PC-9 (cell line): Measurements from ENCODE around the gene EML1. TPM values are rescaled to one million over a fixed set of nuclear protein-coding genes. Genes with fewer than 3 reads are reported as not detected.

Experiments used
- Bru-seq: library from RNA; stranded (reverse); fragments of 400-500 nt; gene quantifications from one replicate; lab custom pipeline; 2021; lab: Mats Ljungman, UMichigan
- BruChase-seq, 2 experiments: library from RNA; stranded (reverse); fragments of 400-500 nt; gene quantifications; one replicate each; lab custom pipeline; 2021; lab: Mats Ljungman, UMichigan
- BruUV-seq: library from RNA; stranded (reverse); fragments of 400-500 nt; replicated peaks from 2 replicates; lab custom pipeline; 2021; lab: Mats Ljungman, UMichigan
- CTCF ChIA-PET: fragments of 300-600 bp; sonication (Branson Sonifier 250); formaldehyde crosslinking; loops from one replicate; lab custom pipeline; 2022; ENCODE audit warnings: antibody characterized with exemption; lab: Charles Lee
- POLR2A ChIA-PET: fragments of 300-600 bp; sonication (Branson Sonifier 250); formaldehyde crosslinking; loops from one replicate; lab custom pipeline; 2022; ENCODE audit warnings: antibody characterized with exemption; ENCODE audit not compliant: unreplicated experiment; lab: Charles Lee
- DNase-seq, 2 experiments: peaks; one replicate each; pipeline versions ENCODE4 v3.0.0 to v3.0.0-alpha.2; 2015 to 2022; ENCODE audit warnings: mixed read lengths in 1 of 2
- H2AFZ ChIP-seq: fragments of 200-600 bp; sonication (generic); 2 replicates; pipeline ENCODE4 v1.8.1; 2017; ENCODE audit warnings: antibody characterized with exemption
- H3F3A ChIP-seq: fragments of 200-600 bp; sonication (generic); 2 replicates; pipeline ENCODE4 v1.8.1; 2017; ENCODE audit warnings: antibody characterized with exemption, mild to moderate bottlenecking, low read depth; ENCODE audit not compliant: insufficient read depth
- H3K27ac ChIP-seq: fragments of 200-600 bp; sonication (generic); 2 replicates; pipeline ENCODE4 v1.6.1; 2016; ENCODE audit warnings: mixed run types
- H3K27me3 ChIP-seq: fragments of 200-600 bp; sonication (generic); 2 replicates; pipeline ENCODE4 v1.6.1; 2016; ENCODE audit warnings: low read depth, mixed run types; ENCODE audit not compliant: insufficient read depth
- H3K36me3 ChIP-seq: fragments of 200-600 bp; sonication (generic); 2 replicates; pipeline ENCODE4 v1.6.1; 2016; ENCODE audit warnings: low read depth, mixed run types
- H3K4me1 ChIP-seq: fragments of 200-600 bp; sonication (generic); replicated peaks from 2 replicates; pipeline ENCODE4 v1.6.1; 2016; ENCODE audit warnings: mixed run types; ENCODE audit not compliant: insufficient read depth
- H3K4me2 ChIP-seq: fragments of 200-600 bp; sonication (generic); 2 replicates; pipeline ENCODE4 v1.6.1; 2017; ENCODE audit warnings: mixed run types
- H3K4me3 ChIP-seq: fragments of 200-600 bp; sonication (generic); 2 replicates; pipeline ENCODE4 v1.6.1; 2016; ENCODE audit warnings: mixed run types
- H3K79me2 ChIP-seq: fragments of 200-600 bp; sonication (generic); 2 replicates; pipeline ENCODE4 v1.6.1; 2017; ENCODE audit warnings: low read depth, mixed run types
- H3K9me2 ChIP-seq: fragments of 200-600 bp; sonication (generic); 2 replicates; pipeline ENCODE4 v1.8.1; 2017; ENCODE audit warnings: mild to moderate bottlenecking; ENCODE audit not compliant: insufficient read depth
- H3K9me3 ChIP-seq: fragments of 200-600 bp; sonication (generic); 2 replicates; pipeline ENCODE4 v1.8.1; 2016; ENCODE audit warnings: low read depth; ENCODE audit not compliant: insufficient read depth
- H4K20me1 ChIP-seq: fragments of 200-600 bp; sonication (generic); 2 replicates; pipeline ENCODE4 v1.8.1; 2017; ENCODE audit not compliant: insufficient read depth
- EZH2 ChIP-seq: fragments of 200-600 bp; sonication (generic); IDR thresholded peaks from 2 replicates; pipeline ENCODE4 v1.8.0; 2017; ENCODE audit warnings: antibody characterized with exemption, low read depth
- intact Hi-C: fragments of 100-400 bp; cut with micrococcal nuclease; formaldehyde crosslinking; loops from one replicate; pipeline ENCODE4 v1.10.0; 2022; ENCODE audit not compliant: unreplicated experiment
- long read RNA-seq: library from polyadenylated mRNA; stranded (forward); transcript quantifications from one replicate; pipeline ENCODE4 v2.0.0, GENCODE V29; 2022
- total RNA-seq: library from RNA; stranded (reverse); gene quantifications from 2 replicates; pipeline ENCODE4 v1.2.3, GENCODE V29; 2021
- TF ChIP-seq, protein P1 (sequence below): fragments of 200-600 bp; sonication (generic); conservative IDR thresholded peaks from 2 replicates; pipeline ENCODE4 v1.6.1; 2017; ENCODE audit warnings: mixed run types, antibody characterized with exemption, mild to moderate bottlenecking, moderate library complexity

Gene EML1
- total RNA-seq (1.8 and 2.4 TPM in 2 replicates), Bru-seq, nascent RNA (percentile 25 among the genes with signal in this experiment), BruChase-seq, experiment 1, labeled RNA remaining after a 2-hour chase (percentile 15 among the genes with signal in this experiment), BruChase-seq, experiment 2, labeled RNA remaining after a 6-hour chase (percentile 21 among the genes with signal in this experiment)
- long read RNA-seq: 0 reads

GRCh38 chr14:99793213-99794150, at the start of gene EML1:
TSS of gene EML1 (plus strand) at chr14:99793413. CDS start at chr14:99793477, 64 bp downstream.
- TF ChIP-seq EZH2: no peak
- TF ChIP-seq, protein P1, sequence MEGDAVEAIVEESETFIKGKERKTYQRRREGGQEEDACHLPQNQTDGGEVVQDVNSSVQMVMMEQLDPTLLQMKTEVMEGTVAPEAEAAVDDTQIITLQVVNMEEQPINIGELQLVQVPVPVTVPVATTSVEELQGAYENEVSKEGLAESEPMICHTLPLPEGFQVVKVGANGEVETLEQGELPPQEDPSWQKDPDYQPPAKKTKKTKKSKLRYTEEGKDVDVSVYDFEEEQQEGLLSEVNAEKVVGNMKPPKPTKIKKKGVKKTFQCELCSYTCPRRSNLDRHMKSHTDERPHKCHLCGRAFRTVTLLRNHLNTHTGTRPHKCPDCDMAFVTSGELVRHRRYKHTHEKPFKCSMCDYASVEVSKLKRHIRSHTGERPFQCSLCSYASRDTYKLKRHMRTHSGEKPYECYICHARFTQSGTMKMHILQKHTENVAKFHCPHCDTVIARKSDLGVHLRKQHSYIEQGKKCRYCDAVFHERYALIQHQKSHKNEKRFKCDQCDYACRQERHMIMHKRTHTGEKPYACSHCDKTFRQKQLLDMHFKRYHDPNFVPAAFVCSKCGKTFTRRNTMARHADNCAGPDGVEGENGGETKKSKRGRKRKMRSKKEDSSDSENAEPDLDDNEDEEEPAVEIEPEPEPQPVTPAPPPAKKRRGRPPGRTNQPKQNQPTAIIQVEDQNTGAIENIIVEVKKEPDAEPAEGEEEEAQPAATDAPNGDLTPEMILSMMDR: no peak
- Histone ChIP-seq H3K9me3 (no peaks in the 10 kb centered on the region), H4K20me1 (no peaks in the 10 kb centered on the region), H3K36me3 (no peaks in the 10 kb centered on the region), H3K4me2 (peak within 1 kb of the TSS; percentile 77), H3K79me2 (no peaks in the 10 kb centered on the region), H3F3A (peaks cover 4% of the 10 kb centered on the region; the same call in 1 of the 2 replicates), H3K9me2 (no peaks in the 10 kb centered on the region), H3K4me3 (peak within 1 kb of the TSS; percentile 47; the same call in 1 of the 2 replicates), H3K27ac (no peak within 1 kb of the TSS), H3K4me1 (peaks cover 8% of the 10 kb centered on the region; the same call in 1 of the 2 replicates), H2AFZ (no peak within 1 kb of the TSS), H3K27me3 (no peaks in the 10 kb centered on the region)
- no TSS peak for BruUV-seq
- CTCF ChIA-PET: no interaction called here
- peak in 1 of 2 experiments; percentile 51 for DNase-seq
- POLR2A ChIA-PET: no interaction called here
- intact Hi-C loops: loop anchor here (10.0 kb wide), 1 partner anchor 59 kb away; no protein-coding TSS in a partner anchor

DNA sequence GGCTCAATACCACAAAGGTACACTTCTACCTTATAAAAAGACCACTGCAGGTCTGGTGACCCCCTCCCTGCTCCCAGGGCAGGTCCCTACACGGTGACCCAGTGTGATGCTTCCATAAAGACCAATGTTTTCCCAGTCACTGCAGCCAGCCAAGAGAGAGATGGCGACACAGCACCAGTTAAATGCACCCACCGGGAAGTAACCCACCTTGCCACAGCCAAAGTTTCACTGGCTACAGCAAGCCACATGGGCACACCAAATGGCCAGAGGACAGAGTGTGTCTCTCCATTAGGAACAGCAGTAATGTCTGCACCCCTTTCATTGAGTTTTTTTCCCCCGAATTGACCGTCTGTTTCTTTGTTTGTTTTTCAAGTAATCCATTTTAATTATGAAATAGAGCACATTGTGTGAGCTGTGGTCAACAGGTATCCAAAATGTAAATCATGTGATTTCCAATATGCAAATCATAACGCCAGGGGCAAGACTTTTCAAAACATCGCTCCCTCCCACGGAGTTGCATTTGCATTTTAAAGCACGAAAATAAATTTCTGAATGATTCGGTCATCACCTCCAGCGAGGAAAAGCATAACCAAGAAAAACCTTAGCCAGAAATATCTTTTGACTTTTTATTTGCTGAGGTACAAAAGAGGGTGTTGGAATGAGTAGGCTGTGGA, 48.9 kb upstream of the EML1 start:
- no peak for TF ChIP-seq EZH2
- TF ChIP-seq, protein P1: no peak
- no peaks in the 10 kb centered on the region for H3F3A ChIP-seq
- no peaks in the 10 kb centered on the region for H4K20me1 ChIP-seq
- no peak for DNase-seq
- H3K4me3 ChIP-seq: no peak overlapping the region
- no peak overlapping the region for H2AFZ ChIP-seq
- ChIA-PET POLR2A (no interaction called here), CTCF (no interaction called here)
- no peaks in the 10 kb centered on the region for H3K79me2 ChIP-seq
- H3K9me3 ChIP-seq: no peaks in the 10 kb centered on the region
- no peaks in the 10 kb centered on the region for H3K9me2 ChIP-seq
- H3K27ac ChIP-seq: no peak overlapping the region
- H3K27me3 ChIP-seq: no peaks in the 10 kb centered on the region
- no peaks in the 10 kb centered on the region for H3K4me1 ChIP-seq
- no TSS peak for BruUV-seq
- intact Hi-C loops: no loop called here
- H3K36me3 ChIP-seq: no peaks in the 10 kb centered on the region
- no peak overlapping the region for H3K4me2 ChIP-seq

GRCh38 chr14:99744873-99745224, 48.4 kb upstream of the EML1 start:
- H3K79me2 ChIP-seq: no peaks in the 10 kb centered on the region
- intact Hi-C loops: no loop called here
- H3K36me3 ChIP-seq: no peaks in the 10 kb centered on the region
- BruUV-seq: no TSS peak
- no peak overlapping the region for H3K4me2 ChIP-seq
- POLR2A ChIA-PET: no interaction called here
- CTCF ChIA-PET: no interaction called here
- H3F3A ChIP-seq: no peaks in the 10 kb centered on the region
- H3K27me3 ChIP-seq: no peaks in the 10 kb centered on the region
- H2AFZ ChIP-seq: no peak overlapping the region
- no peak for DNase-seq
- H4K20me1 ChIP-seq: no peaks in the 10 kb centered on the region
- no peak overlapping the region for H3K4me3 ChIP-seq
- TF ChIP-seq EZH2: no peak
- TF ChIP-seq, protein P1: no peak
- H3K4me1 ChIP-seq: no peaks in the 10 kb centered on the region
- no peak overlapping the region for H3K27ac ChIP-seq
- H3K9me3 ChIP-seq: no peaks in the 10 kb centered on the region
- H3K9me2 ChIP-seq: no peaks in the 10 kb centered on the region
